Measurements from ENCODE around the gene MRPS5.

- TF ChIP-seq CTCF (IDR thresholded peaks at IDR 0.05; ENCODE audit: low read depth, low read length) (no peak), POLR2A (IDR thresholded peaks at IDR 0.05; ENCODE audit: extremely low read depth, insufficient read length) (no peak)
- TF ChIP-seq, protein P1, sequence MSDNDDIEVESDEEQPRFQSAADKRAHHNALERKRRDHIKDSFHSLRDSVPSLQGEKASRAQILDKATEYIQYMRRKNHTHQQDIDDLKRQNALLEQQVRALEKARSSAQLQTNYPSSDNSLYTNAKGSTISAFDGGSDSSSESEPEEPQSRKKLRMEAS (IDR thresholded peaks at IDR 0.05; ENCODE audit: low read depth, low read length): no peak
Observed at GRCh38 chr2:95051626-95052025, 70.0 kb downstream of the MRPS5 start.
